GM12878 (cell line): ENCODE results near the gene EVC. TPM values are rescaled to one million over a fixed set of nuclear protein-coding genes. Genes with fewer than 3 reads are reported as not detected.

Experiments
- ATAC-seq: fragments of 200-7000 bp; cut with Tn5 transposase; 3 replicates; pipeline ENCODE4 v1.9.1; 2020; ENCODE audit warnings: mild to moderate bottlenecking, moderate library complexity
- BruUV-seq: library from RNA; stranded (reverse); fragments of 400-500 nt; replicated peaks from 2 replicates; lab custom pipeline; 2021; lab: Mats Ljungman, UMichigan
- CTCF ChIA-PET: fragments of 300-600 bp; sonication (Branson Sonifier 250); formaldehyde crosslinking; extraction: SDS; loops from one replicate; lab custom pipeline; 2021; ENCODE audit warnings: inconsistent platforms; lab: Yijun Ruan, JAX
- POLR2A ChIA-PET: fragments of 350-600 bp; formaldehyde crosslinking; extraction: SDS; loops from one replicate; lab custom pipeline; 2021; ENCODE audit warnings: inconsistent platforms; lab: Charles Lee
- RAD21 ChIA-PET: fragments of 300-600 bp; sonication (Branson Sonifier 250); formaldehyde crosslinking; loops from one replicate; lab custom pipeline; 2023; ENCODE audit warnings: antibody characterized with exemption; ENCODE audit not compliant: unreplicated experiment; lab: Charles Lee
- SMC1A ChIA-PET: fragments of 300-600 bp; sonication (Branson Sonifier 250); formaldehyde crosslinking; loops from one replicate; lab custom pipeline; 2023; ENCODE audit not compliant: unreplicated experiment, uncharacterized antibody; lab: Charles Lee
- DNase-seq: peaks from one replicate; pipeline ENCODE4 v3.0.0-alpha.2; 2011; ENCODE audit warnings: low read depth, low spot score
- FAIRE-seq: peaks from 3 replicates; lab custom pipeline; 2011; peaks lifted over from hg19 to GRCh38; lab: Jason Lieb, UNC
- H2AFZ ChIP-seq: 2 replicates; pipeline ENCODE4 v1.6.0; 2011; ENCODE audit warnings: low read depth, low read length, control low read depth; ENCODE audit not compliant: control insufficient read depth
- H3K27ac ChIP-seq: 2 replicates; pipeline ENCODE4 v1.5.1; 2011; ENCODE audit warnings: control low read depth; ENCODE audit not compliant: control insufficient read depth, insufficient read depth
- H3K27me3 ChIP-seq, 2 experiments: replicated peaks in 1 of 2; 2 replicates each; pipeline versions ENCODE4 v1.6.0 to v1.6.1; 2011; ENCODE audit warnings: low read length in 1 of 2; ENCODE audit not compliant: control insufficient read depth in 2 of 2, insufficient read depth in 2 of 2
- H3K36me3 ChIP-seq, 2 experiments: 2 replicates each; pipeline ENCODE4 v1.5.1; 2011; ENCODE audit warnings: low read length in 1 of 2; ENCODE audit not compliant: control insufficient read depth in 2 of 2, insufficient read depth in 2 of 2
- H3K4me1 ChIP-seq: 2 replicates; pipeline ENCODE4 v1.6.1; 2011; ENCODE audit warnings: mild to moderate bottlenecking, low read length, moderate library complexity, mixed read lengths; ENCODE audit not compliant: control insufficient read depth, insufficient read depth
- H3K4me2 ChIP-seq: 2 replicates; pipeline ENCODE4 v1.6.0; 2011; ENCODE audit warnings: control low read depth; ENCODE audit not compliant: control insufficient read depth, insufficient read depth
- H3K4me3 ChIP-seq: fragments of 200-600 bp; sonication (generic); 2 replicates; pipeline ENCODE4 v1.5.1; 2016
- H3K79me2 ChIP-seq: 2 replicates; pipeline ENCODE4 v1.6.0; 2011; ENCODE audit warnings: low read length; ENCODE audit not compliant: control insufficient read depth, insufficient read depth
- H3K9ac ChIP-seq: 2 replicates; pipeline ENCODE4 v1.8.0; 2011; ENCODE audit warnings: low read length, control low read depth, mixed read lengths; ENCODE audit not compliant: control insufficient read depth, insufficient read depth
- H3K9me3 ChIP-seq: replicated peaks from 3 replicates; pipeline ENCODE4 v1.5.1; 2011; ENCODE audit warnings: mild to moderate bottlenecking, low read length; ENCODE audit not compliant: control insufficient read depth, insufficient read depth
- H4K20me1 ChIP-seq: 2 replicates; pipeline ENCODE4 v1.6.0; 2011; ENCODE audit not compliant: control insufficient read depth, insufficient read depth
- POLR2A ChIP-seq: IDR thresholded peaks from 2 replicates; pipeline ENCODE4 v1.6.1; 2011; ENCODE audit warnings: low read depth, mild to moderate bottlenecking, low read length
- SMC3 ChIP-seq: IDR thresholded peaks from 2 replicates; pipeline ENCODE4 v1.6.1; 2011; ENCODE audit warnings: low read length, improper control_type of control experiment, borderline replicate concordance
- ZNF24 ChIP-seq: fragments of 450-650 bp; IDR thresholded peaks from 2 replicates; pipeline ENCODE4 v1.6.1; 2017; ENCODE audit warnings: antibody characterized with exemption, mild to moderate bottlenecking
- WGBS: methylation state at CpG from one replicate; pipeline ENCODE4 v1.1.6; 2016; ENCODE audit warnings: low lambda C conversion rate; ENCODE audit not compliant: insufficient replicate concordance, insufficient coverage; ENCODE audit errors: missing lambda C conversion rate; 5-methylcytosine and 5-hydroxymethylcytosine counted together
- in situ Hi-C: fragments of 300-500 bp; cut with MboI; formaldehyde crosslinking; loops from 9 replicates; pipeline ENCODE4 v1.14.3; 2018; ENCODE audit warnings: mixed read lengths
- intact Hi-C: fragments of 100-400 bp; cut with micrococcal nuclease; formaldehyde crosslinking; loops from one replicate; pipeline ENCODE4 v1.14.2; 2022; ENCODE audit not compliant: unreplicated experiment
- polyA plus RNA-seq, 11 experiments: library from polyadenylated mRNA; depleted of rRNA in 4 of 11; unstranded in 6 of 11; stranded (reverse) in 5 of 11; fragments of >200 nt; fragmentation: Nextera tagmentation in 4 of 11; fragmentation: Illumina TruSeq in 1 of 11; extraction: Ambion mirVana in 4 of 11; extraction: Trizol in 1 of 11; gene quantifications; 1 replicate in 1 of 11; 2 replicates in 10 of 11; pipeline versions ENCODE4 v1.2.1 to v1.2.3, GENCODE V29; 2011 to 2016; ENCODE audit warnings: inconsistent platforms in 2 of 11, missing spikeins in 2 of 11, low read depth in 1 of 11
- total RNA-seq, 4 experiments: library from RNA; depleted of rRNA in 3 of 4; stranded (reverse); fragments of >200 nt in 3 of 4; fragmentation: Illumina TruSeq in 1 of 4; extraction: Trizol in 1 of 4; gene quantifications; 2 replicates each; pipeline versions ENCODE4 v1.2.1 to v1.2.3, GENCODE V29; 2013 to 2021
- TF ChIP-seq, protein P1 (sequence below), 3 experiments: IDR thresholded peaks in 2 of 3; conservative IDR thresholded peaks in 1 of 3; 2 replicates each; pipeline ENCODE4 v1.5.1; 2011; ENCODE audit warnings: low read depth in 3 of 3, low read length in 3 of 3, mild to moderate bottlenecking in 3 of 3, control low read depth in 2 of 3, moderate library complexity in 2 of 3, inconsistent platforms in 1 of 3, mixed read lengths in 1 of 3; ENCODE audit not compliant: control insufficient read depth in 2 of 3, insufficient read depth in 1 of 3; ENCODE audit errors: extremely low read depth in 1 of 3

EVC gene
- total and polyA plus RNA-seq, 10 of the 15 experiments (the other 5 are each of a cell fraction or from before 2014, with no cell fraction given): 0.87 to 55.9 (median 15.6) TPM

DNA sequence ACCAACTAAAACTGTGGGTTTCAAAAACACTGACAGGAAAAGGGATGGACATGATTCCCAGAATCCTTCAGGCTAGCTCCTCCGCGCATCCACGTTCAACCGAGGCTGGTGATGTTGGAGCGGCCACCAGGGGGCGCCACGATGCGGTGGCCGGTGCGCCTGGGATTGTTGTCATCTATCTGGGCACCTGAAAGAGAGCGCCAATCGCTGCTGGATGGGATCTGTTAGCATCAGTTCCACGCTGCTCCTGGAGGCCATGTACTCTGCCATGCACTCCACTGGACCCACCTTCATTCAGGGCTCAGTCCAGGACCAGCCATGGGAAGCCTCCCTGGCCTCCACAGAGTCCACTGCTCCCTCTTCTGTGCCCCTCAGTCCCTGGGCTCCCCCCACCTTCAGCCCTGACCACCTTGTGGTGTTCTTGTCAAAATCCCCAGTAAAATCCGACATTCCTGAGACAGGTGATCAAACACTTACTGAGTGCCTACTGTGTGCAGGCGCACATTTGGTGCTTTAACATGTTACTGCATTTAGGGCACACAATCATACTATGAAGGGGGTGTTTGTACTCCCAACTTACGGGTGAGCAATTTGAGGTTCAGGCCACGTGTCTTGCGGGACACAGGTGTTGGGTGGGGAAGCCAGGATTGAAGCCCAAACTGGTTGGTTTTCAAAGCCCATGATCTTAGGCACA is 110.8 kb downstream of the EVC start:
- H3K9ac ChIP-seq: no peak overlapping the region
- POLR2A ChIA-PET: no interaction called here
- RAD21 ChIA-PET: no interaction called here
- FAIRE-seq (no peak), ATAC-seq (no peak), DNase-seq (no peak)
- no peak overlapping the region for H3K4me2 ChIP-seq
- no peaks in the 10 kb centered on the region for H3K27me3 ChIP-seq
- no TSS peak for BruUV-seq
- in situ Hi-C loops: no loop called here
- TF ChIP-seq ZNF24: no peak
- TF ChIP-seq, protein P1, sequence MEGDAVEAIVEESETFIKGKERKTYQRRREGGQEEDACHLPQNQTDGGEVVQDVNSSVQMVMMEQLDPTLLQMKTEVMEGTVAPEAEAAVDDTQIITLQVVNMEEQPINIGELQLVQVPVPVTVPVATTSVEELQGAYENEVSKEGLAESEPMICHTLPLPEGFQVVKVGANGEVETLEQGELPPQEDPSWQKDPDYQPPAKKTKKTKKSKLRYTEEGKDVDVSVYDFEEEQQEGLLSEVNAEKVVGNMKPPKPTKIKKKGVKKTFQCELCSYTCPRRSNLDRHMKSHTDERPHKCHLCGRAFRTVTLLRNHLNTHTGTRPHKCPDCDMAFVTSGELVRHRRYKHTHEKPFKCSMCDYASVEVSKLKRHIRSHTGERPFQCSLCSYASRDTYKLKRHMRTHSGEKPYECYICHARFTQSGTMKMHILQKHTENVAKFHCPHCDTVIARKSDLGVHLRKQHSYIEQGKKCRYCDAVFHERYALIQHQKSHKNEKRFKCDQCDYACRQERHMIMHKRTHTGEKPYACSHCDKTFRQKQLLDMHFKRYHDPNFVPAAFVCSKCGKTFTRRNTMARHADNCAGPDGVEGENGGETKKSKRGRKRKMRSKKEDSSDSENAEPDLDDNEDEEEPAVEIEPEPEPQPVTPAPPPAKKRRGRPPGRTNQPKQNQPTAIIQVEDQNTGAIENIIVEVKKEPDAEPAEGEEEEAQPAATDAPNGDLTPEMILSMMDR (IDR thresholded peaks at IDR 0.05 in 2 of 3, conservative IDR thresholded peaks at IDR 0.05 in 1 of 3; ENCODE audit: control insufficient read depth in 2 of 3, extremely low read depth in 1 of 3, insufficient read depth in 1 of 3, low read depth in 3 of 3, low read length in 3 of 3): peak; percentile 28 to 58 (median 50)
- peak; percentile 7; the same call in 1 of the 2 replicates for TF ChIP-seq SMC3
- TF ChIP-seq POLR2A: 0 out of 2 replicates have a peak, but pooled peaks have one; percentile 20
- no peak overlapping the region for H3K4me3 ChIP-seq
- no peaks in the 10 kb centered on the region for H3K9me3 ChIP-seq
- H3K4me1 ChIP-seq: peaks cover 16% of the 10 kb centered on the region
- SMC1A ChIA-PET: interaction anchor here (0.5 kb wide), 1 partner anchor 1548 kb away, joined by 3 read pairs; no protein-coding TSS in a partner anchor
- H3K27ac ChIP-seq: no peak overlapping the region
- no peaks in the 10 kb centered on the region for H3K79me2 ChIP-seq
- intact Hi-C loops: loop anchor here (10.0 kb wide), 1 partner anchor 153 kb away; no protein-coding TSS in a partner anchor
- no peak overlapping the region for H2AFZ ChIP-seq
- H3K36me3 ChIP-seq: peaks cover 0 to 3% of the 10 kb centered on the region in 2 experiments; a peak in 1 of 4 replicates
- no peaks in the 10 kb centered on the region for H4K20me1 ChIP-seq
- WGBS: 42% methylated on average over 18 of the region's 18 CpGs
- CTCF ChIA-PET: interaction anchor here (0.8 to 1.7 kb wide), 7 partner anchors 8 to 176 kb away, joined by 3 to 9 read pairs (median 3); no protein-coding TSS in a partner anchor
